Erythroblast (primary cell): ENCODE results near the gene ZFYVE1.

ENCODE experiments used
- GATA1 ChIP-seq: IDR thresholded peaks from 2 replicates; pipeline ENCODE4 v1.6.1; 2011; ENCODE audit warnings: low read depth, mild to moderate bottlenecking, control low read depth, low read length, moderate library complexity
- POLR2A ChIP-seq: IDR thresholded peaks from 2 replicates; pipeline ENCODE4 v1.6.1; 2011; ENCODE audit warnings: mild to moderate bottlenecking, low read length

DNA sequence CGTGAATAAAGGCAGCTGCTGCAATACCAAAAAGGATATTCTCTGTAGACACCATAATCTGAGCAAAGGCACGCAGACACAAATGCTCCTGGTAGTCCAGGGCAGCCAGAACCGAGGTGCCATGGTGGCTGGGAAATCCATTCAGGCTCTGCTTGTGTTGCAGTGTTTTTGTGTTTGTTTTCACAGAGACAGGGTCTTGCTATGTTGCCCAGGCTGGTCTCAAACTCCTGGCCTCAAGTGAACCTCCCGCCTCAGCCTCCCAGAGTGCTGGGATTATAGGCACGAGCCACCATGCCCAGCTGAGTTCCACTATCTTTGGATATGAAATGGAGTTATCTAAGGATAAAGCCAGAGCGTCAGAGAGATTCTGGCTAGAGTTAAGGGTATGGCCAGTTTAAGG is 60.9 kb downstream of the ZFYVE1 start:
- TF ChIP-seq POLR2A: no peak
- TF ChIP-seq GATA1: no peak
